Endothelial cell of umbilical vein (primary cell): Measurements from ENCODE around the gene DMWD. TPM values are rescaled to one million over a fixed set of nuclear protein-coding genes. Genes with fewer than 3 reads are reported as not detected.

Source experiments
- BruUV-seq: library from RNA; stranded (reverse); fragments of 400-500 nt; replicated peaks from 2 replicates; lab custom pipeline; 2021; lab: Mats Ljungman, UMichigan
- CTCF ChIA-PET: fragments of 300-600, 350-600 bp; sonication (Branson Sonifier 250); formaldehyde crosslinking; loops from one replicate; lab custom pipeline; 2021; ENCODE audit warnings: antibody characterized with exemption, inconsistent platforms; lab: Charles Lee
- POLR2A ChIA-PET: fragments of 300-600, 350-600 bp; sonication (Branson Sonifier 250); formaldehyde crosslinking; loops from one replicate; lab custom pipeline; 2021; ENCODE audit warnings: antibody characterized with exemption, inconsistent platforms; lab: Charles Lee
- DNase-seq: peaks from one replicate; pipeline ENCODE4 v3.0.0-alpha.2; 2011; ENCODE audit warnings: low read depth, low spot score
- FAIRE-seq: peaks from 2 replicates; lab custom pipeline; 2011; peaks lifted over from hg19 to GRCh38; lab: Jason Lieb, UNC
- H2AFZ ChIP-seq: 2 replicates; pipeline ENCODE4 v1.6.0; 2012; ENCODE audit warnings: low read depth, low read length, control low read depth, inconsistent platforms
- H3K27ac ChIP-seq: 2 replicates; pipeline ENCODE4 v1.5.1; 2011; ENCODE audit warnings: low read depth, mild to moderate bottlenecking, control low read depth, low read length, moderate library complexity; ENCODE audit not compliant: insufficient read depth
- H3K27me3 ChIP-seq, 2 experiments: 2 replicates each; pipeline versions ENCODE4 v1.6.0 to v1.6.1; 2011; ENCODE audit warnings: low read length in 2 of 2, mixed read lengths in 1 of 2; ENCODE audit not compliant: control insufficient read depth in 2 of 2, insufficient read depth in 2 of 2
- H3K36me3 ChIP-seq, 2 experiments: 2 replicates in 1 of 2; 3 replicates in 1 of 2; pipeline ENCODE4 v1.5.1; 2011; ENCODE audit warnings: low read length in 2 of 2, mild to moderate bottlenecking in 1 of 2, moderate library complexity in 1 of 2; ENCODE audit not compliant: control insufficient read depth in 2 of 2, insufficient read depth in 2 of 2; ENCODE audit errors: extremely low read depth in 1 of 2
- H3K4me1 ChIP-seq: 3 replicates; pipeline ENCODE4 v1.5.1; 2011; ENCODE audit warnings: mild to moderate bottlenecking, low read length; ENCODE audit not compliant: control insufficient read depth, insufficient read depth; ENCODE audit errors: extremely low read depth
- H3K4me2 ChIP-seq: 2 replicates; pipeline ENCODE4 v1.6.1; 2011; ENCODE audit warnings: low read length, control low read depth, mixed read lengths; ENCODE audit not compliant: insufficient read depth
- H3K4me3 ChIP-seq, 3 experiments: fragments of 200-600 bp in 1 of 3; sonication (generic), shearing (Covaris generic) in 1 of 3; replicated peaks in 1 of 3; 2 replicates each; pipeline ENCODE4 v1.5.1; 2011 to 2016; ENCODE audit warnings: control low read depth in 3 of 3, low read length in 3 of 3, mild to moderate bottlenecking in 2 of 3, inconsistent platforms in 1 of 3, low read depth in 1 of 3, moderate library complexity in 1 of 3; ENCODE audit not compliant: insufficient read depth in 1 of 3
- H3K79me2 ChIP-seq: 2 replicates; pipeline ENCODE4 v1.6.0; 2012; ENCODE audit warnings: low read length, inconsistent platforms; ENCODE audit not compliant: control insufficient read depth, insufficient read depth
- H3K9ac ChIP-seq: replicated peaks from 2 replicates; pipeline ENCODE3; 2011; ENCODE audit warnings: low read length, control low read depth; ENCODE audit not compliant: insufficient read depth; ENCODE audit errors: extremely low read depth
- H3K9me1 ChIP-seq: replicated peaks from 3 replicates; pipeline ENCODE4 v1.6.0; 2011; ENCODE audit warnings: mild to moderate bottlenecking, low read length; ENCODE audit not compliant: control insufficient read depth, insufficient read depth; ENCODE audit errors: extremely low read depth
- H3K9me3 ChIP-seq: replicated peaks from 2 replicates; pipeline ENCODE4 v1.5.1; 2012; ENCODE audit warnings: low read length, inconsistent platforms; ENCODE audit not compliant: control insufficient read depth, insufficient read depth
- H4K20me1 ChIP-seq: replicated peaks from 2 replicates; pipeline ENCODE3; 2011; ENCODE audit warnings: mild to moderate bottlenecking, low read length; ENCODE audit not compliant: control insufficient read depth, insufficient read depth; ENCODE audit errors: extremely low read depth
- EZH2 ChIP-seq: IDR thresholded peaks from 2 replicates; pipeline ENCODE4 v1.6.1; 2012; ENCODE audit warnings: borderline replicate concordance, low read depth, mild to moderate bottlenecking, moderate library complexity, low read length, inconsistent platforms; ENCODE audit not compliant: severe bottlenecking
- FOS ChIP-seq: IDR thresholded peaks from 2 replicates; pipeline ENCODE4 v1.6.1; 2011; ENCODE audit warnings: mild to moderate bottlenecking, low read length, moderate library complexity, borderline replicate concordance; ENCODE audit not compliant: insufficient read depth
- GATA2 ChIP-seq: IDR thresholded peaks from 2 replicates; pipeline ENCODE4 v1.7.0; 2011; ENCODE audit warnings: low read depth, mild to moderate bottlenecking, moderate library complexity, mixed read lengths, low read length; ENCODE audit not compliant: insufficient read length, insufficient read depth
- JUN ChIP-seq: IDR thresholded peaks from 2 replicates; pipeline ENCODE4 v1.6.1; 2011; ENCODE audit warnings: borderline replicate concordance, low read depth; ENCODE audit not compliant: insufficient read length, insufficient read depth
- MYC ChIP-seq: IDR thresholded peaks from one replicate; pipeline ENCODE4 v1.6.1; 2011; ENCODE audit warnings: mild to moderate bottlenecking, low read depth, low read length
- POLR2A ChIP-seq: IDR thresholded peaks from 2 replicates; pipeline ENCODE4 v1.6.1; 2012; ENCODE audit warnings: low read depth, mild to moderate bottlenecking, control low read depth, low read length
- POLR2AphosphoS5 ChIP-seq: IDR thresholded peaks from 2 replicates; pipeline ENCODE4 v1.6.1; 2012; ENCODE audit warnings: low read depth, mild to moderate bottlenecking, control low read depth, low read length, moderate library complexity; ENCODE audit not compliant: insufficient read depth
- dilution Hi-C: fragments of 300-500 bp; cut with MboI; formaldehyde crosslinking; loops from one replicate; pipeline ENCODE4 v1.15.0; 2019; ENCODE audit warnings: low sequenced_read_pairs; ENCODE audit not compliant: extremely low pct_ligation_motif_present
- intact Hi-C: fragments of 100-400 bp; cut with micrococcal nuclease; formaldehyde crosslinking; loops from one replicate; pipeline ENCODE4 v1.10.0; 2022
- polyA plus RNA-seq, 4 experiments: library from polyadenylated mRNA; depleted of rRNA in 3 of 4; stranded (reverse) in 3 of 4; unstranded in 1 of 4; fragments of >200 nt; gene quantifications; 2 replicates each; pipeline versions ENCODE4 v1.2.1 to v1.2.3, GENCODE V29; 2011 to 2012; ENCODE audit warnings: missing spikeins in 1 of 4
- total RNA-seq: library from RNA; stranded (reverse); gene quantifications from 2 replicates; pipeline ENCODE4 v1.2.3, GENCODE V29; 2021
- TF ChIP-seq, protein P1 (sequence below): IDR thresholded peaks from 2 replicates; pipeline ENCODE4 v1.6.1; 2011; ENCODE audit not compliant: insufficient read depth, insufficient read length
- TF ChIP-seq, protein P2 (sequence below), 2 donors: IDR thresholded peaks; 1 replicate in 1 of 2; 2 replicates in 1 of 2; pipeline ENCODE4 v1.5.1; 2011; ENCODE audit warnings: low read length in 2 of 2, mild to moderate bottlenecking in 2 of 2, moderate library complexity in 2 of 2, control low read depth in 1 of 2, inconsistent platforms in 1 of 2, low read depth in 1 of 2; ENCODE audit not compliant: insufficient read depth in 1 of 2; ENCODE audit errors: extremely low read depth in 1 of 2

The DMWD gene
- total and polyA plus RNA-seq, 2 donors (not counting 3 experiments of a cell fraction or from before 2014, with no cell fraction given), result 36.9 to 81.1 TPM

GRCh38 chr19:45739498-45740439 lies 52.9 kb downstream of the DMWD start:
- Histone ChIP-seq H3K4me2 (no peak overlapping the region), H3K36me3 (no peaks in the 10 kb centered on the region), H3K27me3 (peaks cover 3 to 4% of the 10 kb centered on the region in 2 experiments), H3K4me3 (no peak overlapping the region), H3K4me1 (no peaks in the 10 kb centered on the region), H4K20me1 (no peaks in the 10 kb centered on the region), H3K79me2 (no peaks in the 10 kb centered on the region), H3K9ac (no peak overlapping the region), H3K27ac (no peak overlapping the region), H3K9me1 (no peaks in the 10 kb centered on the region), H3K9me3 (no peaks in the 10 kb centered on the region), H2AFZ (no peak overlapping the region)
- ChIA-PET POLR2A (no interaction called here), CTCF (interaction anchor here (0.6 to 1.6 kb wide), 3 partner anchors 9 to 29 kb away, joined by 3 read pairs; partner anchors contain the start of gene SIX5)
- FAIRE-seq, result no peak
- dilution Hi-C loops (no loop called here), intact Hi-C loops (no loop called here)
- DNase-seq, result no peak
- no TSS peak for BruUV-seq
- TF ChIP-seq MYC, result no peak
- TF ChIP-seq, protein P1, sequence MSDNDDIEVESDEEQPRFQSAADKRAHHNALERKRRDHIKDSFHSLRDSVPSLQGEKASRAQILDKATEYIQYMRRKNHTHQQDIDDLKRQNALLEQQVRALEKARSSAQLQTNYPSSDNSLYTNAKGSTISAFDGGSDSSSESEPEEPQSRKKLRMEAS, result no peak
- TF ChIP-seq EZH2, result no peak
- no peak for TF ChIP-seq GATA2
- TF ChIP-seq FOS, result no peak
- TF ChIP-seq, protein P2, sequence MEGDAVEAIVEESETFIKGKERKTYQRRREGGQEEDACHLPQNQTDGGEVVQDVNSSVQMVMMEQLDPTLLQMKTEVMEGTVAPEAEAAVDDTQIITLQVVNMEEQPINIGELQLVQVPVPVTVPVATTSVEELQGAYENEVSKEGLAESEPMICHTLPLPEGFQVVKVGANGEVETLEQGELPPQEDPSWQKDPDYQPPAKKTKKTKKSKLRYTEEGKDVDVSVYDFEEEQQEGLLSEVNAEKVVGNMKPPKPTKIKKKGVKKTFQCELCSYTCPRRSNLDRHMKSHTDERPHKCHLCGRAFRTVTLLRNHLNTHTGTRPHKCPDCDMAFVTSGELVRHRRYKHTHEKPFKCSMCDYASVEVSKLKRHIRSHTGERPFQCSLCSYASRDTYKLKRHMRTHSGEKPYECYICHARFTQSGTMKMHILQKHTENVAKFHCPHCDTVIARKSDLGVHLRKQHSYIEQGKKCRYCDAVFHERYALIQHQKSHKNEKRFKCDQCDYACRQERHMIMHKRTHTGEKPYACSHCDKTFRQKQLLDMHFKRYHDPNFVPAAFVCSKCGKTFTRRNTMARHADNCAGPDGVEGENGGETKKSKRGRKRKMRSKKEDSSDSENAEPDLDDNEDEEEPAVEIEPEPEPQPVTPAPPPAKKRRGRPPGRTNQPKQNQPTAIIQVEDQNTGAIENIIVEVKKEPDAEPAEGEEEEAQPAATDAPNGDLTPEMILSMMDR (IDR thresholded peaks at IDR 0.05; ENCODE audit: extremely low read depth in 1 of 2, insufficient read depth in 1 of 2, low read depth in 1 of 2, low read length in 2 of 2), result no peak
- TF ChIP-seq POLR2AphosphoS5, result no peak
- no peak for TF ChIP-seq POLR2A
- TF ChIP-seq JUN, result no peak
